ENCODE results near the gene SYK. TPM values are rescaled to one million over a fixed set of nuclear protein-coding genes. Genes with fewer than 3 reads are reported as not detected.
"Not testable (repeated sequence)": the region's sequence is repeated elsewhere in the genome, so short reads cannot be mapped to it uniquely, and the experiment has no call there.

Gene SYK
- 26.7 TPM for total RNA-seq
- long read RNA-seq, full-length matches to known transcripts: 58 of 84 reads
- long read RNA-seq, partial matches to known transcripts: 16 of 84 reads
- long read RNA-seq, other reads (novel, unspliced or antisense): 10 of 84 reads

- DNase-seq (ENCODE audit: low spot score): peak; percentile 91
These were observed at the start of gene SYK for GRCh38 chr9:90801241-90801972. TSS of gene SYK (plus strand) at chr9:90801819. CDS start at chr9:90843899, 42,080 bp downstream.

DNA sequence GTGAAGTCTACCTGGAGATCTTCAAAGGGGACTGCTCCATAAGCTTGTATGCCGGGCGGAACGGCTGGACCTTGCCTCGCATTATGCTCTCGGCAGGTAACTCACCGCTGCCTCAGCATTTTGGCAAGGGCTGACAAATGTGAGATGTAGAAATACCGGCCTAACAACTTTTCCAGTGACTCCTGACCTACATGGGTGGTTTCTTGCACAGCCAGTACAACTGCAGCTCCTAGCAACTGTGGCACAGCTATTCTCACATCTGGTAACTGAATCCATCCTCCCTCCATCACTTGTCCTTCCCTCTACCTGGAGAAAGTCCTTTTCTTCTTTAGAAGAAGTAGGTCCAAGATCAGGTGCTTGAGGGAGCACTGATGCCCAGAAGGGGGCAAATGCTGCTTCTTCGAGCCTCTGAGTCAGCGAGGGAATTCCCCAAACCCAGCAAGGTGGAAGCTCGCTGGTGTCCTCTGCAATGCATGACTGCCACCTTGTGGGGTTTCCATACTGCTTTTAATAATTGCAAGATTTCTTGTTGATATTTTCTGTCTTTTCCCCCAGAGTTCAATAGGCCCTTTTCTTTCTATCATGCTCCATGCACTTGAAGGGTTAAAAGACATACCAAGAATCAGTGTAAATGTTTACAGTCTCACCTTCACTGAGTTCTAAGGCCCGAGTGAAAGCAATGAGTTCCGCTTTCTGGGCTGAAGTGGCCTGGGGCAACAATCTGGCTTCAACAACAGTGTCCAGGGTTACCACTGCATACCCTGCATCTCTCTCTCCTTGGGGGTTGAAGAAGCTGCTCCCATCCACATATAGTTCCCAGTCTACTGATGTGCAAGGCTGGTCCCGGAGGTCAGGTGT is 45.9 kb upstream of the SYK start:
- DNase-seq (ENCODE audit: low spot score): not testable (repeated sequence)

DNA sequence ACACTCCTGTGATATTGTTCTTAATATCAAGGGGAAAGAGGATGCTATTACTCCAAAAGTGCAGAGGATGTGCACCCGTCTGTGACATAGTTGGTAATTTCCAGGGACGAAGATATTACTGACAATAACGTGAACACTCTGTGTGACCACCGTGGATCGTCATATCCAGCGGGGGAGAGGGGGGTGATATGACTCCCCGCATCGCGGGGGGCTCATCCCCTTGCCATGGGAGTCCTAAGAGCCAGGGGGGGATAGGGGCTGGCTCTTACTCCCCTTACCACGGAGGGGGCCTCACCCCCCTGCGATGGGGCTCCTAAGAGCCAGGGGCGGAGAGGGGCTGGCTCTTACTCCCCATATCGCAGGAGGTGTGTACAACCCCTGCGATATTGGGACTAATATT is 41.0 kb upstream of the SYK start:
- not testable (repeated sequence) for DNase-seq (ENCODE audit: low spot score)

GRCh38 chr9:90766731-90767130 is 34.9 kb upstream of the SYK start:
- DNase-seq (ENCODE audit: low spot score): no peak

DNA sequence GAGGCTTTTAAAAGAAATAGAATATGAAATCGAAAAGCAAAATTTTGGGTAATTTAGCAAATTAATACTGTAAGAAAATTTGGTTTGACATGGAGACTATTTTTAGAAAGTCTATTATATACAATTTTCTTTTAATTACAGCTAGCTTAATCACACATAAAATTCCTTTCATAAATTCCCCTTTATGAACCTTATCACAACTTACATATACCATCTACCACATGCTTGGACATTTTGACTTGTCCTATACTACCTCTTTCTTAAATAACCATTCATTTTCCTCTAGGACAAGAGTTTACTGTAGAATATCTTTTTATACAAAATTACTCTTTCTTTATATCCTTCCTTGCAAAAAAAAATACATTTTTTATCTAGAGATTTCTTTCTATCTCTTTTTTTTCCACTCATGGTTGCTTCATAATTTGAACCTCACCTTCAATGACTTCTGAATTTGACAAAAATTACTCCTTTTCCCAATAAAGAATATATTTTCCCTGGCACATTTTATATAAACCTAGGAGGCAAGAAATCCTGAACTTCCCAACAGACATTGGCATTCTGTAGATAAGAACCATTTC is 34.0 kb upstream of the SYK start:
- no peak for DNase-seq (ENCODE audit: low spot score)

DNA sequence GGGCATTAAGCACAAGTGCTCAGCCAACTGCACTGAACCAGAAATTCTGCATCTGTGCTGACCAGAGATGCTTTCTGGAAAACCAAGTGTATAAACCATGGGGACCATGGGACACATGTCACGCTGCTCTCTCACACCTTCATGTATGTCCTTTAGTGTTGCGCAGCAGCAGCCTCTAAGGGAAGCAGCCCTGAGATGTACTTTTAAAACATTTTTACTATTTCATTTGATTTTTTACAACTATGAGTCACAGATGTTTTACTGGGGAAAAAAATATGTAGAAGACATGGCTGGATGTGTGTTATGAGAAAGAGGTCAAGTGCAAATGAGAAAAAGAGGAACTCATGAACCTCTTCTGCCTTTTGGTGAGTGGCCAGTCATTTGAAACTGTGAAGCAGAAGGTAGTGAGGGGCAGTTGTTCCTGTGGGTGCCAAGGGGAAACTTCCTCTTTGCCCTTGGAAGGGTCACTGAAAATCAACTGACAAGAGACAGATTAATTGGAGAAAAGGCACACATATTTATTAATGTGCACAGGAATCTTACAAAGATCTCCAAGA is 31.4 kb upstream of the SYK start:
- DNase-seq (ENCODE audit: low spot score): no peak

GRCh38 chr9:90770927-90771326 is 30.7 kb upstream of the SYK start:
- DNase-seq (ENCODE audit: low spot score): no peak

DNA sequence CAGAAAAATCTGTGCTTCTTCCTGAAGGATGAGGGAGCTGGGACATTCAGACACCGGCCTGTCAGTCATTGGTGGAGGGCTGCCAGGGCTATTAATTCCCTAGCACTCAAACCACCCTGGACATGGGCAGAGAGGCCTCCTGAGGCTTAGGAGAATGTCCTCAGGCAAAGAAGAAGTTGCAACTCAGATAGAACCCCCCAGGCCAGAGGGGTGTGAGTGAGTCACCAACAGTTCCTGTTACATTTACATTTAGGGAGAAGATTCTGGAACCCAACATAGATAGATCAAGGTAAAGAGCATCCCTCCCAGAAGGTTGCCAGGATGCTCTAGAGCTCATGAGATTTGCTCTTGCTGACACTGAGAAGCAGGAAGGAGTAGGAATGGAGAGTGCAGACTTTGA is 29.2 kb upstream of the SYK start:
- DNase-seq (ENCODE audit: low spot score): no peak

DNA sequence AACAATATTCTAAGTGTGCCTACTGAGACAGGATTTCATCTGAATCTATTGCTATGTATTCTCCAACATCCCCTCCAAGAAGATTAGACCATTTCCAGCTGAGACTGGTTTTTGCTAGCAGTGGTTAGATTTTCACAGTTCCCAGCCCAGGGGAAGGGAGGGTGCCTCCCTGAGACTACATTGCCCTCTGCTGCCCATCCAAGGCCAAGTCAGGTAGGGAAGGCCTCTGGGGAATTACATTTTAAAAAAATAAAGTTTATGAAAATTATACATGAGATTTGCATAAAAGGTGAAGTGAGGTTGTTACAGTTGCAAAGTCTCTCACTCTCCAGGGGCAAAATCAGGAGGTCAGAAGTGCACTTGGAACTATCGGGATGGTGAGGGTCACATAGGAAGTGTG is 28.0 kb upstream of the SYK start:
- no peak for DNase-seq (ENCODE audit: low spot score)

- DNase-seq (ENCODE audit: low spot score): no peak
These were observed 27.5 kb upstream of the SYK start for GRCh38 chr9:90774071-90774470.

DNA sequence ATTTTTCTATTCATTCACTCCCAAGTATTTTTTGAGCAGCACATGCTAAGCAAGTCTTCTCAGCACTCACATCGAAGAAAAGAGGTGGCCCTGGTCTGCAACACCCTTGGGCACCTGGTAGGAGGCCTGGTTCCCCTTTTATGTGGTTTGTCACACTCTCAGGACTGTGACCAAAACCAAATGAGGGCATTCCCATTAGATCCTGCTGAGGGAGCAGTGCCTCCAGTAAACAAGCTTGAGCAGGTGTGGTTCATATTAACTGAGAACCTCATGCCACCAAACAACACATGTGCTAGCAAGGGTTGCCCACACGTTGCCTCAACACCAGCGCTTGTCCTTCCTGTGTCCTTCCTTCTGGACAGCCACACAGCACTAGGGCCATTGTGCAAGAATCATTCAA is 26.9 kb upstream of the SYK start:
- DNase-seq (ENCODE audit: low spot score): no peak

DNA sequence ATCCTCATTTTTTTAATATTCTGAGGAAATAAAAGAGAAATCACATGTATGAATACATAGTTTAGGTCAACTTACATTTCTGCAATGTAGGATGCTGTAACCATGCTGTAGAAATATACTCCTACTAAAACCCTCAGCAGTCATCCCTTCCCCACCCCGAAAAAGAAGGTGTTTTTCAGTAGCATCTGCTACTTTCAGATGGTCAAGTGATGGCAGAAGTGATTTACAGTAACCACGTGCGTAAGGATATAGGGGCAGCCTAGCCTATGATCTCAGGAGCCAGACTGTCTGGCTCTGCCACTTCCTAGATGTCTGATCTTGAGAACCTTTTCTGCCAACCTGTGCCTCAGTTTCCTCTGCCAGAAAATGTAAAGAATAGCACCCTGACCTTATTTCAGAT is 26.0 kb upstream of the SYK start:
- no peak for DNase-seq (ENCODE audit: low spot score)

- no peak for DNase-seq (ENCODE audit: low spot score)
These were observed 22.9 kb upstream of the SYK start for GRCh38 chr9:90778746-90779145.

DNA sequence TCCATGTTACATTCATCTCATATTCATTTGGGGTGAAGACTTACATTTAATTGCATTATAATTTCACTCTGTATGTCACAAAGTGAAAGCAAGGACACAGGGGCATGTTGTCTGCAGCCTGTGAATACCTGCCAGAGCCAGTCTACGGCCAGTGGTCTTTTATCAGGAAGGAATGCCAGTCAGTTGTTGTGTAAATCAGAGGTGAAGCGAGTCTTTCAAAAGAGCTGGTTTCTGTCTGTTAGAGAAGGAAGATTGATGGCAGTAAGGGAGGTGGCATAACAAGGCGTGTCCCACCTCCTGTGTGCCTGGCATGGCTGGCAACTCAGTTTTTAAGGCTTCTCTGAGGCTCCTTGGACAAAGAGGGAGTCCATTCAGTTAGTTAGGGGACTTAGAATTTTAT is 18.1 kb upstream of the SYK start:
- DNase-seq (ENCODE audit: low spot score): no peak

- DNase-seq (ENCODE audit: low spot score): no peak
These were observed 17.7 kb upstream of the SYK start for GRCh38 chr9:90783964-90784363.

DNA sequence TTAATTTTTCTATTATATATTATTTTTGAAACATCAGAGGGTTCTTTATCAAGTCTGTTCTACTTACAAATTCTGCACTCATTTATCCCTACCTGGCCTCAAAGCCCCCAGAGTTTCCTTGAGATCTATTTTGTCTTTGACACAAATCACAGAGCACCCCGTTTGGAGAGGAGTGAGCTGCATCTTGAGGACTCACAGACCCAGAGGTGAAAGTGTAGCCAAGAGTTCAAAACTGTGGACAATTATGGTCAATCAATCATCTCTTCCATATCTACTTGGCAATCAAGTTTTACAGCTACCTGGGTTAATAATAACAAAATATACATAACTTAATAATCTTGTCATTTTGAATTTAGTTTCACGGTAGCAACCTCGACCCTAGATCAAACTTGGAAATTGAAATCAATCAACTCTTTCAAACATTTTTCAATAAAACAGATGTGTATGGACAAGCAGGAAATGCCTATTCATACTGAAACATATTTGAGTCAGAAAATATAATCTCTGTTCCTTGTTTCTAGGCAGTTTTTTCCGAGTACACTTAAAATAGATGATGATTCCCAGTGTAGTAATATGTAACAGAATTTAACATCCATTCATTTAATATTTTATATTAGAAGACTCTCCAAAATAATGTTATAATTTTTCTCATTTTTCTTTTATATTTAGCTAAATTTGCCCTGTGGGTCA is 13.7 kb upstream of the SYK start:
- no peak for DNase-seq (ENCODE audit: low spot score)

DNA sequence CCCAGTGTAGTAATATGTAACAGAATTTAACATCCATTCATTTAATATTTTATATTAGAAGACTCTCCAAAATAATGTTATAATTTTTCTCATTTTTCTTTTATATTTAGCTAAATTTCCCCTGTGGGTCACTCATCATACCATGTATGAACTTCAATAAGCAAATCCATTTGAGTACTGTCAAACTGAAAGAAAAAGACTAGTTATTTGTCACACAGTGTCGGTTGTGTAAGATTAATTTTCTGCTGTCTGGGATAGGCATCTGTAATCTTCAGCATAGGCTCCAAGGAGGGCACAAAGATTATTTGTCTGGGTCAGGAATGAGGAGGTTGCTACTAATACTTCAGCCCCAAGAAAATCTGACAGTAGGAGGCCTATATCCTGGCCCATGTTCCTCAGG is 13.1 kb upstream of the SYK start:
- DNase-seq (ENCODE audit: low spot score): not testable (repeated sequence)

DNA sequence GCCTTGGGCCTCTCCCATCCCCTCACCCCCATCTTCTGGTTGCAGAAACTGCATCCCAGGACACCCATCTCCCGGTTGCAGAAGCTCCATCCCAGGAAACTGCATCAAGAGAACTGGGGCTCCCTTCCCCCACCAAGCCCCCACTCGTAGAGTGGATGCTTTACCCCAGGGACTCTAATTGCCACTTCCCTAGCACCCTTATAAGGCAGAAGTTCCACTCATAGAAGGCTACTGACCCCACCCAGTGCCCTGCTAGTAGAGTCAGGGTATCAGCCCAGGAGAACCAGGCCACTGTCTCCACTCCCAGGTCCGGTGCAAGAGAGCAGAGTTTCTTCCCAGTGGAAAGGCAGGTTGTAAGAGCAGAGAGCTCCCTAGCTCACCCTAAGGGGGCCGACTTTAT is 12.2 kb upstream of the SYK start:
- DNase-seq (ENCODE audit: low spot score): no peak

DNA sequence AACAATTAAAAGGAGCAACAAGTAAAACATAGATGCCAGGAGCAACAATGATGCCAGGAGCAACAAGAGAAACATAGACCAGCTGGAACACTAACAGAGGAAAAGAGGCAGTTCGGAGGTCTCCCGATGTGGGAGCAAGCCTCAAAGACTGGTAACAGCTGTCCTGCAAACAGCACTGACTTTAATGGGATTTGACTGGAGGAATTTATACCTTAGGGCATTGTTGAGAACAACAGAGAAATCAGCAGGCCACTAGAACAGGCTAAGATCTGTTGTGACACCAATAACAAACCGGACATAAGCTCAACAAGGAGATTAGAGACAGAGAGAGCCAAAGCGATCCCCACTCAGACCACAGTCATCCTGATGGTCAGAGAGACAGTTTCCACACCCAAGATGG is 11.8 kb upstream of the SYK start:
- DNase-seq (ENCODE audit: low spot score): no peak

- DNase-seq (ENCODE audit: low spot score): not testable (repeated sequence)
These were observed 8.6 kb upstream of the SYK start for GRCh38 chr9:90793024-90793423.

DNA sequence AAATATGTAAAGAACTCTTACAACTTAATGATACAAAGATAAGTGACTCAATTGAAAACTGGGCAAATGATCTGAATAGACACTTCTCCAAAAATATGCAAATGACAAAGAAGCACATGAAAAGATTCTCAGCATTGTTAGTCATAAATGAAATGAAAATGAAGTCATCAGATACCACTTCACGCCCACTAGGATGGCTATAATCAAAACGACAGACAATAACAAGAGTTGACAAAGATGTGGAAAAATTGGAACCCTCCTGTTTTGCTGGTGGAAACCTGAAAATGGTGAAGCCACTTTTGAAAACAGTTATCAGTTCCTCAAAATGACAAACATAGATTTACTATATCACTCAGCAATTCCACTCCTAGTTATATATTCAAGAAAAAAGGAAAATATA is 7.9 kb upstream of the SYK start:
- no peak for DNase-seq (ENCODE audit: low spot score)

Measured in mesenteric fat pad (tissue), 1 donor.